ENCODE data around the gene USP3.

- TF ChIP-seq CTCF (IDR thresholded peaks at IDR 0.05; ENCODE audit: low read depth, low read length, poor library complexity, severe bottlenecking) (no peak), EZH2phosphoT487 (IDR thresholded peaks at IDR 0.05; ENCODE audit: borderline replicate concordance, low read length) (no peak)
Observed at GRCh38 chr15:63465104-63465503, 39.3 kb upstream of the USP3 start.

All from DOHH2 (cell line).